ENCODE data around the gene ACKR1.

- TF ChIP-seq CTCF (IDR thresholded peaks at IDR 0.05; ENCODE audit: low read depth, low read length): no peak
- TF ChIP-seq EZH2phosphoT487 (IDR thresholded peaks at IDR 0.05; ENCODE audit: low read depth): no peak
Measured at GRCh38 chr1:159207774-159208173, 3.1 kb downstream of the ACKR1 start.
